Suprapubic skin (tissue), 4 donors: ENCODE results near the gene TRAPPC8.

Source experiments
- EP300 ChIP-seq: sonication (generic); formaldehyde crosslinking; IDR thresholded peaks from one replicate; pipeline ENCODE4 v1.6.1; 2017; ENCODE audit warnings: antibody characterized with exemption
- POLR2AphosphoS5 ChIP-seq, 3 donors: sonication (generic); formaldehyde crosslinking; IDR thresholded peaks; one replicate each; pipeline ENCODE4 v1.6.1; 2017; ENCODE audit warnings: antibody characterized with exemption in 3 of 3
- TF ChIP-seq, protein P1 (sequence below), 2 donors: fragments of 200-600 bp in 1 of 2; fragments of 450-650 bp in 1 of 2; sonication (generic) in 1 of 2; IDR thresholded peaks; one replicate each; pipeline ENCODE4 v1.5.1; 2016 to 2019; ENCODE audit warnings: antibody characterized with exemption in 2 of 2, mild to moderate bottlenecking in 1 of 2, moderate library complexity in 1 of 2

DNA sequence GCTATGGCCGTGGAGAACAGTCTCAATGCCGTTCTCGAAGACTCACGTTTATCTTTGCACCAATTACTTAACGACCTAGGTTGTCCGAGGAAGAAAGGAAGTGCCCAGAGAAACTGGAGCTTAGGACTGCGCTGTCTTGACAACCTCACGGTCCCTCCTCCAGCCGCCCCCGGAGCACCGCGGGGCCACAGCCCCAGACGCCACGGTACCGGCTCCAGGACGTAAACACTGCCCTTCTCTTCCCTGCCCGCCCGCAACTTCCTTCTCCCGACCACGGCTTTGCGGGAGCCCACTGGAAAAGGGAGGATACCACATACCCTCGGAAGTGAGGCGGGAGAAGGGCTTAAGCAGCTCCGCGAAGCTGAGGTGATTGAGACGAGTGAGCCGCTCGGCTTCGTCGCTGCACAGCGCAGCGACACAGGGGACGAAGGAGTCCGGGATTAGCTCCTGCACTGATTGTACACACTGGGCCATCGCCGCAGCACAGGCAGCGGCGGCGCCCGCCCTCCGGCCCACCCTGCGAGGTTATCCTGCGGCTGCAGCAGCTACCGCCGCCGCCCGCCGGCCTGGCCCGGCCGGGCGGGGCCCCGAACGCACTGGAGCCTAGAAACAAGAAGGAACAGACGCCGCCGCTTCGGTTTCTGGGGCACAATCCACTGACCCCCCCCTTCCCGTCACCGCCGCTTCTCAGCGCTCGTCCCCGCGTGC lies 483 bp downstream of the TRAPPC8 start:
- TF ChIP-seq, protein P1, sequence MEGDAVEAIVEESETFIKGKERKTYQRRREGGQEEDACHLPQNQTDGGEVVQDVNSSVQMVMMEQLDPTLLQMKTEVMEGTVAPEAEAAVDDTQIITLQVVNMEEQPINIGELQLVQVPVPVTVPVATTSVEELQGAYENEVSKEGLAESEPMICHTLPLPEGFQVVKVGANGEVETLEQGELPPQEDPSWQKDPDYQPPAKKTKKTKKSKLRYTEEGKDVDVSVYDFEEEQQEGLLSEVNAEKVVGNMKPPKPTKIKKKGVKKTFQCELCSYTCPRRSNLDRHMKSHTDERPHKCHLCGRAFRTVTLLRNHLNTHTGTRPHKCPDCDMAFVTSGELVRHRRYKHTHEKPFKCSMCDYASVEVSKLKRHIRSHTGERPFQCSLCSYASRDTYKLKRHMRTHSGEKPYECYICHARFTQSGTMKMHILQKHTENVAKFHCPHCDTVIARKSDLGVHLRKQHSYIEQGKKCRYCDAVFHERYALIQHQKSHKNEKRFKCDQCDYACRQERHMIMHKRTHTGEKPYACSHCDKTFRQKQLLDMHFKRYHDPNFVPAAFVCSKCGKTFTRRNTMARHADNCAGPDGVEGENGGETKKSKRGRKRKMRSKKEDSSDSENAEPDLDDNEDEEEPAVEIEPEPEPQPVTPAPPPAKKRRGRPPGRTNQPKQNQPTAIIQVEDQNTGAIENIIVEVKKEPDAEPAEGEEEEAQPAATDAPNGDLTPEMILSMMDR (IDR thresholded peaks at IDR 0.05): no peak
- no peak for TF ChIP-seq EP300
- no peak for TF ChIP-seq POLR2AphosphoS5 (IDR thresholded peaks at IDR 0.05)
